ENCODE measurements around the gene MYH13.

The MYH13 gene

DNA sequence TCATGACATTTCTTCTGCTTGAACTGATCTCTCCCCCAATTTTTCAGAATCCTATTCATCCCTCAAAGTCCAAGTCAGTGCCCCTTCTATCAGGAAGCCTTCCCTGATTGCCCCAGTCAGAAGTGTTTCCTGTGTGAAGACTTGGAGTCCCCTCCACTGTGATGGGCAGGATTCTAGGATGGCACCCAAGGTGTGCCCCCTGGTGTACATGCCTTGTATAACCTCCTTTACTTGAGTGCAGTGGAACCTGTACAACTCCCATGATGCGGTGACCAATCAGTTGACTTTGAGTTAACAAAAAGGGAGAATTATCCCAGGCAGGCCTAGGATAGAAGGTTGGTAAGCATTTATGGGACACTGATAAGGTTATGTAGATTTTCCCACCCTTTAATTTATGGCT, 23.4 kb downstream of the MYH13 start:
- in situ Hi-C loops (cut with MboI; ENCODE audit: low sequenced_read_pairs), result no loop called here

DNA sequence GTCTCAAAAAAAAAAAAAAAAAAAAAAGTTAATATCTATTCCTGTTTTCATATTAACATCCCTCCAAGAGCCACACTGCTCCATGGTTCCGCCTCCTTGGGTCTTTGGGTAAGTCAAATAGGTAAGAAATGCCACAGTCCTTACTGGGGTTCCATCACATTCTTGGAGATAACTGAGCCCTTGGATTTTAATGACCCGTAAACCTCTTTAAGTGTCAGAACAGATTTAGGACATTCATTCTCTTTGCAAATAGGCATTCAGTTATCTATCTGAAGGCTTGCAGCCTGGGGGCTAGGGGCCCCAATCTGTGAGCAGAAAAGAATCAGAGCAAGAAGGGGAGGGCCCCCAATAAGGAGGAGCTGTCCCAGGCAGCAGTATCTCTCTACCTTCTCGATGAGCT, 28.0 kb downstream of the MYH13 start:
- in situ Hi-C loops (cut with MboI; ENCODE audit: low sequenced_read_pairs), result no loop called here

DNA sequence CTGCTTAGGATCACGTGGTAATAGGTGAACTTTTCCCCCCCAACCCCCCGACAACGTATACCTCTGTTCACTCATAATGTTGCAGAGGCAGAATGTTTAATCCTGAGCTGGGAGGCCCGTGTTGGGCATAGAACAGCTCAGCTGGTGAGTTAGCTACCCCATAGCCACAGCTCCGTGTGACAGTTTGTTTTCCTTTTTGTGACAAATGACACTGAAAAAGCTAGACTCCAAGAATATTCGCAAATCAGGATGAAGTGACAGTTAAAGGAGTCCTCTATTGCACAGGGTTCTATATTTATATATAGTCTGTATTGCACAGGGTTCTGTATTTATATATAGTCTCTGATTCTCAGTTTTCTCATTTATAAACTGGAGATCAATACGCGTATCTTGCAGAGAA, 33.8 kb downstream of the MYH13 start:
- in situ Hi-C loops (cut with MboI; ENCODE audit: low sequenced_read_pairs), result no loop called here

DNA sequence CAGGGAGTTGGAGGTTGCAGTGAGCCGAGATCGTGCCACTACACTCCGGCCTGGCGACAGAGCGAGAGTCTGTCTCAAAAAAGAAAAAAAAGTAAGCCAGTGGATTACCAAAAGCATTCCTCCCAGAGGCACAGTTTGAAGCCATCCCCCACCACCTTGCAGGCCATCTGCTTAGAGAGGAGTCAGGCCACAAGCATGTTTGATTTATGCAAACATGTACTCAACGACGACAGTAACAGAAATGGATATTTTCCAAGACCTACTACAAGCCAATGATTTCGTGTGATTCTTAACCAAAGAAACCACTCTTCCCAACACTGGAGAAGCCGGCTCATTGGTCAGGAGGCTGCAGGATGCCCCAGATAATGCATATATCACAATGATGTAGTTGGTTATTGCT, 34.8 kb downstream of the MYH13 start:
- in situ Hi-C loops (cut with MboI; ENCODE audit: low sequenced_read_pairs), result no loop called here

DNA sequence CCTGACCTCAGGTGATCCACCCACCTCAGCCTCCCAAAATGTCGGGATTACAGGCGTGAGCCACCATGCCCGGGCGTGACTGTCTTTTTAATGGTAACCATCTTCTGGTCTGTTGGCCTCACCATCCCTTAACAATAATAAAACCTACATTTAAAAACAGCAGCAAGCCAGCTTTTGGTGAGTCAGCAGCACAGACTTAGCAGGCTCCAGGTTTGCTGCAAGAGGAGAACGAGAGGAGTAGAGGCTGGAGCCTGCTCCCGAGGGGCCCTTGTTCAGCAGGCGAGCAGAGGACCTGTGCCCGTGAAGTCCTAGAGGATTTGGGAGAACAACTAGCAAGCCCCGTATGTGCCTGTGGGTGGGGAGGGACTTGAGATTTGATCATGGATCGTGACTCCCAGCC, 35.7 kb downstream of the MYH13 start:
- in situ Hi-C loops (cut with MboI; ENCODE audit: low sequenced_read_pairs), result no loop called here

GRCh38 chr17:10336393-10336792, 36.4 kb downstream of the MYH13 start:
- in situ Hi-C loops (cut with MboI; ENCODE audit: low sequenced_read_pairs), result no loop called here

DNA sequence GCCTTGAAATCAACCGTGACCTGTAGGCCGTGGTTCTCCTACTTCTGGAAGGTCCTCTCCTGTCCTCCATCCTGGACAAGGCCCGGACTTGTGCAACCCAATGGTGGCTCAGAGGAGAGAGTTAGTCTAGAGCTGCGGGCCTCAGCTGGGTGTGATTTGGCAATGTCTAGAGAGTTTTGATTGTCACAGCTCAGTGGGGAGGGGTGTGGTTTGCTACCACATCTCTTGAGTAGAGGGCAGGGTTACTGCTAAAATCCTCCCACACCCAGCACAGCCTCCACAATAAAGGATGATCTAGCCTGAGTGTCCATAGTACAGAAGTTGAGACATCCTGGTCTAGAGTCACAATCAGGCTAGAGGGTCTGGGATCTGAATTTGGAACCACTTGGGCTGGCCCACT, 40.3 kb downstream of the MYH13 start:
- in situ Hi-C loops (cut with MboI; ENCODE audit: low sequenced_read_pairs), result no loop called here

GRCh38 chr17:10328971-10329923, 43.6 kb downstream of the MYH13 start:
- in situ Hi-C loops (cut with MboI; ENCODE audit: low sequenced_read_pairs), result no loop called here

GRCh38 chr17:10328206-10328605, 44.6 kb downstream of the MYH13 start:
- in situ Hi-C loops (cut with MboI; ENCODE audit: low sequenced_read_pairs), result no loop called here

DNA sequence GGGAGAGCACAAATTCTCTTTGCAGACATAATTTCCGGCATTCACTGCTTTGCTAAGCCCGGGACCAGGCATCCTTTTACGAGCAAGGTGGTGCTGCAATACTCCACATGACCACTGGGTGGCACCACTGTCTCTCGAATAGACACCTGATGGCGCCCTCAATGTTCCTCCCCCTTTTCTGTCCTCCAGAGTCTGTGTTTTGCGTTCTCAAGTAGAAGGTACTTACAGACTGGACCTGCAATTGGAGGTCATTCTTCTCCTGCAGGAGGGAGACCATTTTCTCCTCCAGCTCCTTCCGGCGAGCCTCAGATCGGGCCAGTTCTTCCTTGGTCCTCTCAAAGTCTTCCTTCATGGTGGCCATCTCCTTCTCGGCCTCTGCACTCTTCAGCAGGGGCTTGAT, 45.2 kb downstream of the MYH13 start:
- in situ Hi-C loops (cut with MboI; ENCODE audit: low sequenced_read_pairs), result no loop called here

DNA sequence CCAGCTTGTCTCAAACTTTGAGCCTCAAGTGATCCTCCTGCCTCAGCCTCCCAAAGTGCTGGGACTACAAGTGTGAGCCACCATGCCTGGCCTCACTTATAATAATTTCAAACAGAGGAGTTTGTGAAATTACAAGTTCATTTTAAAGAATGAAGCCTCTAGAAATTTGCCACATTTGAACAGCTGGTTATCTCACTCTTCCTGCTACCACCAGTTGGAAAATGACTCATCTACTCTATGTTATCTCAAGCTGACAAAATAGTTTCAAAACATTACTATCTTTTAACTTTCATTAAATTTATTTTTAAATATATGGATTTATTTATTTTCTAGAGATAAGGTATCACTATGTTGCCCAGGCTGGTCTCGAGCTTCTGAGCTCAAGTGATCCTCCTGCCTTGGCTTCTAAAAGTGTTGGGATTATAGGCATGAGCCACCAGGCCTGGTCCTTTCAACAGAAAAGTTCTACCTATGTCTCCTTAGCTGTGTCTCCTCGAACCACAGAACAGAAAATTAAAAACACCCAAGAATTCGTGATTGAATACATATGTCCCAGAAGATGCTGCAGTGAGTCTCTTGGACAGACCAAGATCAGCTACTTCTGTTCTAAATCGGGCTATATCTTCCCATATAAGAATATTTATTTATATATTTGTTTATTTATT, 47.6 kb downstream of the MYH13 start:
- in situ Hi-C loops (cut with MboI; ENCODE audit: low sequenced_read_pairs), result no loop called here

- in situ Hi-C loops (cut with MboI; ENCODE audit: low sequenced_read_pairs), result loop anchor here (25.0 kb wide), 1 partner anchor 288 kb away; no protein-coding TSS in a partner anchor
Observed at GRCh38 chr17:10323812-10324610, 48.8 kb downstream of the MYH13 start.

GRCh38 chr17:10318535-10318934, 54.3 kb downstream of the MYH13 start:
- in situ Hi-C loops (cut with MboI; ENCODE audit: low sequenced_read_pairs), result loop anchor here (25.0 kb wide), 1 partner anchor 294 kb away; no protein-coding TSS in a partner anchor

DNA sequence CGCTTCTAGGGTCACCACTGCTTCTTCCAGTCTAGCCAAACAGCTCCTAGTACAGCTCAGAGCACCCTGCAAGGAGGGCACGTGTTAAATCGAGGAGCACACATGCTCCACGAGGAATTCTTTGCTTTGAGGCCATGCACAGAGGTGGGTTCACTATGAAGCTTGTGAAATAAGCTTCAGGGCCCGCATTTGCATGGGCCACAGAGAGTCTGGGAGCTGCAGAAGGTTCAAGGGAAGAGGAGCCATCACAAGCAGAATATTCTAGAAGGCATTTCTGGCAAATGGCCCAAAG, 55.3 kb downstream of the MYH13 start:
- in situ Hi-C loops (cut with MboI; ENCODE audit: low sequenced_read_pairs), result loop anchor here (25.0 kb wide), 1 partner anchor 295 kb away; no protein-coding TSS in a partner anchor

GRCh38 chr17:10316801-10317542, 55.8 kb downstream of the MYH13 start:
- in situ Hi-C loops (cut with MboI; ENCODE audit: low sequenced_read_pairs), result loop anchor here (25.0 kb wide), 1 partner anchor 295 kb away; no protein-coding TSS in a partner anchor

- in situ Hi-C loops (cut with MboI; ENCODE audit: low sequenced_read_pairs), result loop anchor here (25.0 kb wide), 1 partner anchor 298 kb away; no protein-coding TSS in a partner anchor
Observed at GRCh38 chr17:10314329-10314728, 58.5 kb downstream of the MYH13 start.

DNA sequence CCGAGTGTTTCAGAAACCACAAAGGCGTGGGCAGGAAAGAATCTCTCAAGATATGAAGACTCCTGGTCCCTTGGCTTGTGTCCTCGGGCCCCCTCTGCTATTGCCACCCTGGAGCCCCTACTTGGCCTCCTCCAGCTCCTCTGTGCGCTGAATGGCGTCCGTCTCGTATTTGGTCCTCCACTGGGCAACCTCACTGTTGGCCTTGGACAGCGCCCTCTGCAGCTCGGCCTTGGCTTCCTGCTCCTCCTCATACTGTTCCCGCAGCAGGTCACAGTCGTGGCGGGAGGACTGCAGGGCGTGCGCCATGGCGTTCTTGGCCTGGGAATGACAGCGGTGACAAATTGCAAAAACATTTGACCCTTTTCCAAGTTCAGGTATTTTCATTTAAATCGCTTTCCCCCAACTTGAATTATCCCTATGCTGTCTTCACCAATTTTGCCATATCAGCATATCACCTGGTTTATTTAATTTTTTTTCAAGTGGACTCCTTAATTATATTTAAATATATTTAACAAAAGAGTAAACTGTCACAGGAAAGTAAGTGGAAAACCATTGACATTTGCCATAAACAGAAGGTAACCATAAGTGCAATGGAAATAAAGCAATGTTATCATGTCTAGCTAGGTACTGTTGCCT, 59.7 kb downstream of the MYH13 start:
- in situ Hi-C loops (cut with MboI; ENCODE audit: low sequenced_read_pairs), result loop anchor here (25.0 kb wide), 1 partner anchor 299 kb away; no protein-coding TSS in a partner anchor

- in situ Hi-C loops (cut with MboI; ENCODE audit: low sequenced_read_pairs), result loop anchor here (25.0 kb wide), 1 partner anchor 301 kb away; no protein-coding TSS in a partner anchor
Observed at GRCh38 chr17:10311131-10311530, 61.7 kb downstream of the MYH13 start.

DNA sequence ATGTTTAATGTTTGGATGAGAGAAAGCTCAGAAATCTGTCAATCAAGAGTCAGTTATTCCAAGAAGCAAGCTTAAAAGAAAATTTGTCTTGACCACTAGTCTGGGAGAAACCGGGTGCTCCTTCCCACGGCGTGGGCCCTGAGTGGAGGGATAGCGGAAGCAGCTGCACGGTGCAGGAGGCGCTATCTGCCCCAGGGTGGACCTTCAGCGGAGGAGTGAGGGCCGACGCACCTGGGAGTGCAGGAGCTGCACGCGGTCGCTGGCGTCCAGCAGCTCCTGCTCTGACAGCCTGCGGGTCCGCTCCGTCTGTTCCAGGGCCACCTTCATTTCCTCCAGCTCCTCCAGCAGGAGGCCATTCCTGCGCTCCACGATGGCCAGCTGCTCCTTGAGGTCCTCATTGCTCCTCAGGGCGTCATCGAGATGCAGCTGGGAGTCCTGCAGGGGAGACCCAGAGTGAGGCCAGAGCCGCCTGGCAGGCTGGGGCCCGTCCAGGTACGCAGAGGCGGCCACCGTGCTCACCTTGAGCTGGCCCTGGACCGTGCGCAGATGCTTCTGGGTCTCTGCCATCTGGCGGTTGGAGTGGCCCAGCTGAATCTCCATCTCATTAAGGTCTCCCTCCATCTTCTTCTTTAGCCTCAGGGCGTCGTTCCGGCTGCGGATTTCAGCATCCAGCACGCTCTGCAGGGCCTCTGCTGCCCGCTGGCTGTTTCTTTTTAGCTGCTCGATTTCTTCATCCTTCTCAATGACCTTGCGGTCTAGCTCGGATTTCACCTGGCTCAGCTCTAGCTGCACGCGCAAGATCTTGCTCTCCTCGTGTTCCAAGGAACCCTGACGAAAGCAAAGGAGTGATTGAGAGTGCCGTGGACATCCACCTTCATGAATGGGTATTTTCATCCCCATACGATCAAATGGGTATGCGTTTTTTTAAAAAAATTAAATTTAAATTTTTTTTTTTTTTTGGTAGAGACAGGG, 63.5 kb downstream of the MYH13 start:
- in situ Hi-C loops (cut with MboI; ENCODE audit: low sequenced_read_pairs), result loop anchor here (25.0 kb wide), 1 partner anchor 303 kb away; no protein-coding TSS in a partner anchor

Measured in HL-60/S4 treated with retinoic acid at 250 ng/mL for 4 days and 3 days (cell line).